Right ventricle myocardium inferior (tissue), 1 donor: ENCODE measurements around the gene PCNX2. TPM values are rescaled to one million over a fixed set of nuclear protein-coding genes. Genes with fewer than 3 reads are reported as not detected.

Experiments
- ATAC-seq: fragments of 200-7000 bp; cut with Tn5 transposase; one replicate; pipeline ENCODE4 v1.9.1; 2020; ENCODE audit warnings: mild to moderate bottlenecking, moderate library complexity
- DNase-seq: peaks from one replicate; pipeline ENCODE4 v3.0.0; 2021; ENCODE audit errors: missing footprints
- intact Hi-C: fragments of 100-400 bp; cut with DNase I; formaldehyde crosslinking; loops from one replicate; pipeline ENCODE4 v1.11.0; 2022
- total RNA-seq: library from RNA; stranded (reverse); fragmentation: NEBNext Ultra II Directional; extraction: Animal tissue kit (Norgen Biotek cat#: 25700); gene quantifications from one replicate; pipeline ENCODE4 v1.2.1, GENCODE V29; 2021
- donor health status: DM: no; HTN: yes; CAD: no; lungs with severe emphysema.

Gene PCNX2
- total RNA-seq, 1 donor from 2014 or later, result 2.2 TPM

- intact Hi-C loops, result no loop called here
- no peak for DNase-seq
- ATAC-seq, result no peak
These were observed 309.0 kb downstream of the PCNX2 start for GRCh38 chr1:232986527-232986922.

GRCh38 chr1:232985882-232986526 is 309.5 kb downstream of the PCNX2 start:
- intact Hi-C loops, result no loop called here
- no peak for ATAC-seq
- no peak for DNase-seq

- ATAC-seq, result no peak
- DNase-seq, result no peak
- intact Hi-C loops, result no loop called here
These were observed 310.7 kb downstream of the PCNX2 start for GRCh38 chr1:232984577-232985425.

- intact Hi-C loops, result no loop called here
- no peak for DNase-seq
- no peak for ATAC-seq
These were observed 311.5 kb downstream of the PCNX2 start for GRCh38 chr1:232983817-232984567.

- DNase-seq, result no peak
- no peak for ATAC-seq
- intact Hi-C loops, result no loop called here
These were observed 312.1 kb downstream of the PCNX2 start for GRCh38 chr1:232983375-232983774.

- intact Hi-C loops, result no loop called here
- DNase-seq, result no peak
- ATAC-seq, result peak; percentile 35
These were observed 313.1 kb downstream of the PCNX2 start for GRCh38 chr1:232982238-232982944.

GRCh38 chr1:232980986-232981560 is 314.5 kb downstream of the PCNX2 start:
- no peak for DNase-seq
- intact Hi-C loops, result no loop called here
- no peak for ATAC-seq

- DNase-seq, result no peak
- intact Hi-C loops, result no loop called here
- no peak for ATAC-seq
These were observed 315.1 kb downstream of the PCNX2 start for GRCh38 chr1:232980355-232980978.

- no peak for DNase-seq
- no peak for ATAC-seq
- intact Hi-C loops, result no loop called here
These were observed 316.0 kb downstream of the PCNX2 start for GRCh38 chr1:232979558-232979957.

- intact Hi-C loops, result no loop called here
These were observed 316.7 kb downstream of the PCNX2 start for GRCh38 chr1:232978815-232979214.

GRCh38 chr1:232978091-232978634 is 317.4 kb downstream of the PCNX2 start:
- no peak for ATAC-seq
- intact Hi-C loops, result no loop called here

More at GRCh38 chr1:232978815-232979214, 316.7 kb downstream of the PCNX2 start:
- no peak for ATAC-seq
- no peak for DNase-seq

GRCh38 chr1:232974971-232975370 is 320.6 kb downstream of the PCNX2 start:
- intact Hi-C loops, result no loop called here
- ATAC-seq (no peak), DNase-seq (no peak)

More at GRCh38 chr1:232978091-232978634, 317.4 kb downstream of the PCNX2 start:
- no peak for DNase-seq

- DNase-seq (no peak), ATAC-seq (no peak)
- intact Hi-C loops, result no loop called here
These were observed 321.6 kb downstream of the PCNX2 start for GRCh38 chr1:232973652-232974611.

- DNase-seq, result no peak
- intact Hi-C loops, result no loop called here
- no peak for ATAC-seq
These were observed 325.0 kb downstream of the PCNX2 start for GRCh38 chr1:232970508-232970907.

- intact Hi-C loops, result no loop called here
- DNase-seq (no peak), ATAC-seq (no peak)
These were observed 325.7 kb downstream of the PCNX2 start for GRCh38 chr1:232969799-232970198.

GRCh38 chr1:232968965-232969364 is 326.6 kb downstream of the PCNX2 start:
- no peak for DNase-seq
- ATAC-seq, result peak; percentile 87
- intact Hi-C loops, result no loop called here

GRCh38 chr1:232968391-232968790 is 327.1 kb downstream of the PCNX2 start:
- DNase-seq (no peak), ATAC-seq (no peak)
- intact Hi-C loops, result no loop called here
